CD14-positive monocyte (primary cell): ENCODE measurements around the gene LTBP4. TPM values are rescaled to one million over a fixed set of nuclear protein-coding genes. Genes with fewer than 3 reads are reported as not detected.

Experiments used
- DNase-seq, 3 donors: peaks; one replicate each; pipeline ENCODE4 v3.0.0-alpha.2; 2011 to 2022
- H2AFZ ChIP-seq: 2 replicates; pipeline ENCODE4 v1.6.0; 2012; ENCODE audit warnings: mild to moderate bottlenecking, low read depth, low read length, inconsistent platforms; ENCODE audit not compliant: insufficient read depth, poor library complexity, severe bottlenecking
- H3K27ac ChIP-seq, 2 donors: 1 replicate in 1 of 2; 2 replicates in 1 of 2; pipeline ENCODE4 v1.5.1; 2012 to 2013; ENCODE audit warnings: low read length in 2 of 2, control low read depth in 1 of 2, inconsistent platforms in 1 of 2, low read depth in 1 of 2, mild to moderate bottlenecking in 1 of 2
- H3K27me3 ChIP-seq, 2 donors: one replicate each; pipeline versions ENCODE4 v1.6.0 to v1.6.1; 2011 to 2013; ENCODE audit warnings: low read length in 2 of 2; ENCODE audit not compliant: control insufficient read depth in 2 of 2, insufficient read depth in 2 of 2
- H3K36me3 ChIP-seq, 2 donors: replicated peaks in 1 of 2; 1 replicate in 1 of 2; 2 replicates in 1 of 2; pipeline versions ENCODE4 v1.5.1 to v1.6.1; 2012 to 2013; ENCODE audit warnings: low read length in 2 of 2, control low read depth in 1 of 2, inconsistent platforms in 1 of 2, mild to moderate bottlenecking in 1 of 2; ENCODE audit not compliant: insufficient read depth in 2 of 2, control insufficient read depth in 1 of 2
- H3K4me1 ChIP-seq, 2 donors: 1 replicate in 1 of 2; 2 replicates in 1 of 2; pipeline versions ENCODE4 v1.5.1 to v1.6.1; 2012 to 2013; ENCODE audit warnings: low read length in 2 of 2, control low read depth in 1 of 2, inconsistent platforms in 1 of 2, mild to moderate bottlenecking in 1 of 2, moderate library complexity in 1 of 2; ENCODE audit not compliant: insufficient read depth in 2 of 2, control insufficient read depth in 1 of 2
- H3K4me2 ChIP-seq: replicated peaks from 2 replicates; pipeline ENCODE3; 2012; ENCODE audit warnings: low read length, moderate library complexity, mild to moderate bottlenecking; ENCODE audit not compliant: poor library complexity, severe bottlenecking; ENCODE audit errors: extremely low read depth
- H3K4me3 ChIP-seq, 3 experiments: fragments of 200-600 bp in 1 of 3; sonication (generic) in 1 of 3; replicated peaks in 1 of 3; 1 replicate in 2 of 3; 2 replicates in 1 of 3; pipeline ENCODE4 v1.5.1; 2011 to 2013; ENCODE audit warnings: low read length in 3 of 3, mild to moderate bottlenecking in 3 of 3, control low read depth in 2 of 3, low read depth in 2 of 3, inconsistent platforms in 1 of 3, moderate library complexity in 1 of 3
- H3K79me2 ChIP-seq: 2 replicates; pipeline ENCODE4 v1.6.0; 2012; ENCODE audit warnings: mild to moderate bottlenecking, control low read depth, inconsistent platforms, low read length, moderate library complexity; ENCODE audit not compliant: insufficient read depth
- H3K9ac ChIP-seq: 2 replicates; pipeline ENCODE4 v1.6.0; 2017; ENCODE audit warnings: low read length, mild to moderate bottlenecking; ENCODE audit not compliant: insufficient read depth, poor library complexity, severe bottlenecking
- H3K9me3 ChIP-seq, 2 donors: replicated peaks in 1 of 2; 1 replicate in 1 of 2; 2 replicates in 1 of 2; pipeline versions ENCODE4 v1.5.1 to v1.6.1; 2012 to 2013; ENCODE audit warnings: low read length in 2 of 2, control low read depth in 1 of 2; ENCODE audit not compliant: control insufficient read depth in 1 of 2, insufficient read depth in 1 of 2
- H4K20me1 ChIP-seq: 2 replicates; pipeline ENCODE4 v1.6.0; 2012; ENCODE audit warnings: mild to moderate bottlenecking, low read length, control low read depth, moderate library complexity; ENCODE audit not compliant: insufficient read depth
- H3K27ac Mint-ChIP-seq, 7 donors: one replicate each; pipeline ENCODE4 v1.8.0; 2020; ENCODE audit warnings: mild to moderate bottlenecking in 7 of 7, mixed read lengths in 7 of 7, moderate library complexity in 6 of 7, inconsistent platforms in 2 of 7
- H3K27me3 Mint-ChIP-seq, 3 donors: one replicate each; pipeline ENCODE4 v1.8.0; 2021 to 2022; ENCODE audit warnings: low read depth in 3 of 3, mild to moderate bottlenecking in 3 of 3, mixed read lengths in 3 of 3, moderate library complexity in 3 of 3, inconsistent platforms in 1 of 3
- H3K36me3 Mint-ChIP-seq, 2 donors: one replicate each; pipeline ENCODE4 v1.8.0; 2020; ENCODE audit warnings: mixed read lengths in 2 of 2, inconsistent platforms in 1 of 2, mild to moderate bottlenecking in 1 of 2
- H3K4me1 Mint-ChIP-seq: one replicate; pipeline ENCODE4 v1.8.0; 2020; ENCODE audit warnings: mild to moderate bottlenecking, mixed read lengths
- H3K4me3 Mint-ChIP-seq, 2 donors: one replicate each; pipeline ENCODE4 v1.8.0; 2020; ENCODE audit warnings: mild to moderate bottlenecking in 2 of 2, mixed read lengths in 2 of 2, moderate library complexity in 1 of 2
- H3K9me3 Mint-ChIP-seq, 7 donors: one replicate each; pipeline ENCODE4 v1.8.0; 2020 to 2022; ENCODE audit warnings: mixed read lengths in 7 of 7, mild to moderate bottlenecking in 6 of 7, moderate library complexity in 6 of 7, inconsistent platforms in 2 of 7
- CTCF ChIP-seq: fragments of 200-600 bp; IDR thresholded peaks from one replicate; pipeline ENCODE4 v1.8.0; 2022; ENCODE audit warnings: antibody characterized with exemption, mild to moderate bottlenecking
- WGBS: methylation state at CpG from one replicate; pipeline ENCODE4 v1.1.5; 2013; ENCODE audit warnings: missing lambda C conversion rate; ENCODE audit not compliant: insufficient coverage; 5-methylcytosine and 5-hydroxymethylcytosine counted together
- intact Hi-C, 2 donors: fragments of 100-400 bp; cut with micrococcal nuclease; formaldehyde crosslinking; loops; one replicate each; pipeline versions ENCODE4 v1.15.0 to v1.15.1; 2023
- polyA plus RNA-seq, 3 donors: library from polyadenylated mRNA; depleted of rRNA in 1 of 3; unstranded in 2 of 3; stranded (reverse) in 1 of 3; fragments of 300-500 nt in 2 of 3; fragments of >200 nt in 1 of 3; fragmentation: Illumina TruSeq in 2 of 3; gene quantifications; 1 replicate in 2 of 3; 2 replicates in 1 of 3; pipeline ENCODE4 v1.2.3, GENCODE V29; 2012 to 2021

The LTBP4 gene
- polyA plus RNA-seq, 3 donors: 3.8 to 38.7 (median 8.0) TPM

DNA sequence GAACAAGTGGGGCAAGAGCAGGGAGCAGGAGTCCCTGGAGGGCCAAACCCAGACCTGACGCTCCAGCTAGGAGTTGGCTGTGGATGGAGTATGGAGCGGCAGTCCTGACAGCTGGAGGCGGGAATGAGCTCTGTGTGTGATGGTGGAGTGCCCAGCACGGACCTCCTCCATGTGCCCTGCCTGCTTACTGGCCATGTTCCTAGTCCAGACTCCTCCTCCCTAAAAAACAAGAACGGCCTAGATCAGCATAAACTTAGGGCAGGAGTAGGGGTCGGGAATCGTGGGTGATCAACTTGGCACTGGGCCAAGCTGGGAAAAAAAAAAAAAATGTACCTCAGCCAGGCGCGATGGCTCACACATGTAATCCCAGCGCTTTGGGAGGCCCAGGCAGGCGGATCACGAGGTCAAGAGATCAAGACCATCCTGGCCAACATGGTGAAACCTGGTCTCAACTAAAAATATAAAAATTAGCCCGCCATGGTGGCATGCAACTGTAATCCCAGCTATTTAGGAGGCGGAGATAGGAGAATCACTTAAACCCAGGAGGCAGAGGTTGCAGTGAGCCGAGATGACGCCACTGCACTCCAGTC, 29.5 kb downstream of the LTBP4 start:
- no peak overlapping the region for H3K9ac ChIP-seq
- H3K4me2 ChIP-seq: no peak overlapping the region
- peaks cover 5 to 17% (median 10%) of the 10 kb centered on the region in 3 donors for H3K27me3 Mint-ChIP-seq
- no peak overlapping the region for H3K27ac ChIP-seq
- peaks cover 11 to 14% of the 10 kb centered on the region in 2 donors for H3K36me3 Mint-ChIP-seq
- no peak for DNase-seq
- H3K27ac Mint-ChIP-seq: peak overlapping the region in 2 of 7 donors; percentile 41 to 46
- H3K4me3 ChIP-seq: no peak overlapping the region
- peaks cover 0 to 4% of the 10 kb centered on the region in 2 donors for H3K4me1 ChIP-seq
- H3K9me3 Mint-ChIP-seq: peaks cover 0 to 2% (median 0%) of the 10 kb centered on the region in 7 donors
- intact Hi-C loops: loop anchor here (5.0 kb wide), 2 partner anchors 88 to 323 kb away; no protein-coding TSS in a partner anchor
- H3K27me3 ChIP-seq: peaks cover 0 to 5% of the 10 kb centered on the region in 2 donors
- no peak overlapping the region for H3K4me3 Mint-ChIP-seq
- no peak for TF ChIP-seq CTCF
- H3K79me2 ChIP-seq: no peaks in the 10 kb centered on the region
- peaks cover 0 to 2% of the 10 kb centered on the region in 2 donors for H3K36me3 ChIP-seq
- no peak overlapping the region for H2AFZ ChIP-seq
- WGBS: 100% methylated on average over 3 of the region's 16 CpGs
- H3K9me3 ChIP-seq: no peaks in the 10 kb centered on the region
- H4K20me1 ChIP-seq: no peaks in the 10 kb centered on the region
- H3K4me1 Mint-ChIP-seq: peaks cover 4% of the 10 kb centered on the region

GRCh38 chr19:40632311-40633036, 31.3 kb downstream of the LTBP4 start:
- Mint-ChIP-seq H3K4me1 (peaks cover 4% of the 10 kb centered on the region), H3K27me3 (peaks cover 10 to 22% (median 10%) of the 10 kb centered on the region in 3 donors), H3K9me3 (peaks cover 0 to 2% (median 0%) of the 10 kb centered on the region in 7 donors), H3K27ac (peak overlapping the region in 1 of 7 donors; percentile 73), H3K4me3 (no peak overlapping the region), H3K36me3 (peaks cover 3 to 5% of the 10 kb centered on the region in 2 donors)
- Histone ChIP-seq H3K79me2 (no peaks in the 10 kb centered on the region), H3K9me3 (no peaks in the 10 kb centered on the region), H3K27me3 (peaks cover 0 to 5% of the 10 kb centered on the region in 2 donors), H4K20me1 (no peaks in the 10 kb centered on the region), H3K36me3 (no peaks in the 10 kb centered on the region), H3K4me3 (no peak overlapping the region), H3K9ac (no peak overlapping the region), H2AFZ (no peak overlapping the region), H3K4me1 (peaks cover 0 to 4% of the 10 kb centered on the region in 2 donors), H3K27ac (no peak overlapping the region), H3K4me2 (no peak overlapping the region)
- 100% methylated on average over 1 of the region's 3 CpGs for whole genome bisulfite sequencing
- TF ChIP-seq CTCF: no peak
- intact Hi-C loops: loop anchor here (5.0 kb wide), 2 partner anchors 90 to 325 kb away; no protein-coding TSS in a partner anchor
- no peak for DNase-seq
